Activated CD4-positive, alpha-beta T cell treated with anti-CD3 and anti-CD28 coated beads, Interleukin-2, amount 50 U/mL, for 1 hour (primary cell): ENCODE data around the gene POLR3K.
"Not testable (repeated sequence)": the region's sequence is repeated elsewhere in the genome, so short reads cannot be mapped to it uniquely, and the experiment has no call there.

ENCODE experiments used
- DNase-seq: peaks from one replicate; pipeline ENCODE4 v3.0.0-alpha.2; 2020

POLR3K gene

GRCh38 chr16:63998-64913, 10.8 kb upstream of the POLR3K start:
- DNase-seq, result no peak

GRCh38 chr16:63466-63865, 10.1 kb upstream of the POLR3K start:
- DNase-seq, result no peak

GRCh38 chr16:62968-63391, 9.6 kb upstream of the POLR3K start:
- DNase-seq, result no peak

GRCh38 chr16:62283-62967, 9.0 kb upstream of the POLR3K start:
- DNase-seq, result no peak

GRCh38 chr16:61879-62281, 8.5 kb upstream of the POLR3K start:
- DNase-seq, result no peak

- DNase-seq, result no peak
Observed at GRCh38 chr16:60929-61878, 7.8 kb upstream of the POLR3K start.

- no peak for DNase-seq
Observed at GRCh38 chr16:60166-60565, 6.8 kb upstream of the POLR3K start.

- DNase-seq, result no peak
Observed at GRCh38 chr16:59440-60059, 6.1 kb upstream of the POLR3K start.

- DNase-seq, result no peak
Observed at GRCh38 chr16:58491-59439, 5.4 kb upstream of the POLR3K start.

- DNase-seq, result no peak
Observed at GRCh38 chr16:57711-58110, 4.3 kb upstream of the POLR3K start.

GRCh38 chr16:56231-56927, 3.0 kb upstream of the POLR3K start:
- DNase-seq, result no peak

- no peak for DNase-seq
Observed at GRCh38 chr16:55571-56136, 2.2 kb upstream of the POLR3K start.

- DNase-seq, result no peak
Observed at GRCh38 chr16:54237-54581, 801 bp upstream of the POLR3K start.

GRCh38 chr16:50769-51591, 2.4 kb downstream of the POLR3K start:
- DNase-seq, result no peak

- no peak for DNase-seq
Observed at GRCh38 chr16:47234-47633, 6.2 kb downstream of the POLR3K start.

GRCh38 chr16:46510-46909, 6.9 kb downstream of the POLR3K start:
- DNase-seq, result not testable (repeated sequence)

- DNase-seq, result no peak
Observed at GRCh38 chr16:45454-45853, 8.0 kb downstream of the POLR3K start.

GRCh38 chr16:44655-45054, 8.8 kb downstream of the POLR3K start:
- no peak for DNase-seq

GRCh38 chr16:43294-43693, 10.1 kb downstream of the POLR3K start:
- DNase-seq, result no peak

- DNase-seq, result no peak
Observed at GRCh38 chr16:42691-43090, 10.7 kb downstream of the POLR3K start.
